ENCODE measurements around the gene BUB1.
"Not testable (repeated sequence)": the region's sequence is repeated elsewhere in the genome, so short reads cannot be mapped to it uniquely, and the experiment has no call there.

Gene BUB1

DNA sequence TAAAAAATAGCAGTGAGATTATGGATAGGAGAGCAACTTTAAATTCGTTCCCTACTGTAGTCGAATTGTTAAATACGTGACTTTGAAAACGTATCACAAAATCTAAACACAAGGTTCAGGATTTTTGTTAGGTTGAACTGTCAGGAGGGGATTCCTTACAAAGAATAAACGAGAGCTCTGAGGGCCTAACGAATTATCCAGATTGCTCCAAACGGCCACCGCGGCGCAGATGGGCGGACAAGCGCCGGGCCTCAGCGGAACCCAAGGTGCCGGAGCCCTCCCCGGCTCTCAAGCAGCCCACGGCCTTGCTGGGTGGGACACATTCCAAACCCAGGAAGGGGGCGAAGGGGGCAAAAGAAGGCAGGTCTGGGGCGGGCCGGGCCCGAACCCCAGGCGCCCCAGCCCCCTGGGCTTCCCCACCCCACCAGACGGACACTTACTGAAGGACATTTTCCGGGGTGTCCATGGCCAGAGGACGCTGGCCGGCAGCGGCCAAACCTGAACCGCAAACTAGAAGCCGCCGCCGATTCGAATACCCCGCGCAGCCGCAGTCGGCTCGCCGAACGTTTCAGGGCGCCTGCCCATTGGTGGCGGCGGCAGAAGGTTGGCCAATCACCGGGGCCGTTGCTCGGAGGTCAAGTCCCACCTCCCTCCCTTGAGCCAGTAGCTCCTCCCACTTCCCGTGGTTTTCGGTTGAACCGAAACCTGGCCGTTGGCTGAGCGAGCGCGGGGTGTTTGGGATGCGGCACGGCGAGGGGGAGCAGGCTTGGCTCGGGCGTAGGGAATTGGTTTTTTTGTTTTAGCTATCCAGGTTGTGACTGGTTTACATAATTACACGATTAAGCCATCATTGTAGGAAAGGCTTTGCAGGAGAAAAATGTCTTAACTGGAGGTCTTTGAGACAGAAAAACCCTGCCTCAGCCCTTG, at the start of gene BUB1:
TSS of gene BUB1 (minus strand) at position 534 of the 927 bp plus-strand sequence. CDS start at position 466, 68 bp downstream.
- in situ Hi-C loops (cut with MboI; ENCODE audit: low sequenced_read_pairs): no loop called here

GRCh38 chr2:110726285-110726684, 48.4 kb upstream of the BUB1 start:
- in situ Hi-C loops (cut with MboI; ENCODE audit: low sequenced_read_pairs): no loop called here

DNA sequence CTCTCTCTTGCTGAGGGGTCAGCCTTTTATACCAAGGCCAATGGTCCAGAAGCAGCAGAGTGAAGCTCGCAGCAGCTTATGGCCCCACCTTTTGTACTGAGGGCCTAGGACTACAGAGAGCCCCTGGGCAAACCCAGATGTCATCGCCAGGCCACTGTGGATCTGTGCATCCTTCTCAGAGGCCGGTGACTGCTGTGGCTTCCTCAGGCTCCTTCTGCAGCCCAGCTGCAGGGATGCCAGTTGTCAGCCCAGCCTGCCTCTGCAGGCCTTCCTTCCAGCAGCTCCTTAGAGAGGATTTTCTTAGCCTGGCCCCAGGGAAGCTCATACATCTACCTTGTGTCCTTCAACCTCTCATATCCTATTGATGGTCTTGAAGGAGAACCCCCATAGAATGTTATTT, 48.0 kb upstream of the BUB1 start:
- in situ Hi-C loops (cut with MboI; ENCODE audit: low sequenced_read_pairs): no loop called here

- in situ Hi-C loops (cut with MboI; ENCODE audit: low sequenced_read_pairs): no loop called here
These were observed 47.5 kb upstream of the BUB1 start for GRCh38 chr2:110725370-110725769.

- in situ Hi-C loops (cut with MboI; ENCODE audit: low sequenced_read_pairs): no loop called here
These were observed 47.0 kb upstream of the BUB1 start for GRCh38 chr2:110724820-110725219.

DNA sequence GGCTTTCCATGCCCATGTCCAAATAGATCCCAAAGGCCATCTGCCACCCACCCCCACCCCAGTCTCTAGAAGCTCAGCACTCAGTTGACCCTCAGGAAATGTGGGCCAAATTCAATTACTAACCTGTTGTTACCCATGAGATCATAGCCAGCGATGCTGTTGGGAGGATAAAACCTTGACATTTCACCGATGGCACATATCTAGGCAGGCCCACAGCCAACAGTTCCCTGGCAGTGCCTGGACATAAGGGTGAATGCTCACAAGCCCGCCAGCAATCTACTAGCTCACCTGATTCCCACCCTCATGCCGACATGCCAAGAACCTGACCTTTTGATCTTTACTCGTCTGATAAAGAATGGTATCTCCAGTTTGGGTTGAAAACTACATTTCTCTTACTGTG, 42.7 kb upstream of the BUB1 start:
- in situ Hi-C loops (cut with MboI; ENCODE audit: low sequenced_read_pairs): no loop called here

DNA sequence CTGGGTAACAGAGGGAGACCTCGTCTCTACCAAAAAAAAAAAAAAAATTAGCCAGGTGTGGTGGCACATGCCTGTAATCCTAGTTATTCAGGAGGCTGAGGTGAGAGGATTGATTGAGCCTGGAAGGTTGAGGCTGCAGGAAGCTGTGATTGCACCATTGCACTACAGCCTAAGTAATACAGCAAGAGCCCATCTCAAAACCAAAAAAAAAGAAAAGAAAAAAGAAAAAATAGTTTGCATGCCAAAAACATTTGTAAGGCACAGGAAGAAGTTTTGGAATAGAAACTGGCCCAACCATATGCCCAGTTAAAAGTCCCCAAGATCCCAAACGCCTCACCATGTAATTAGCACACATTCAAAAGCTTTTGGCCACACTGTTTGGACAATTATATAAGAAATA, 41.1 kb upstream of the BUB1 start:
- in situ Hi-C loops (cut with MboI; ENCODE audit: low sequenced_read_pairs): no loop called here

- in situ Hi-C loops (cut with MboI; ENCODE audit: low sequenced_read_pairs): no loop called here
These were observed 40.5 kb upstream of the BUB1 start for GRCh38 chr2:110718382-110718781.

DNA sequence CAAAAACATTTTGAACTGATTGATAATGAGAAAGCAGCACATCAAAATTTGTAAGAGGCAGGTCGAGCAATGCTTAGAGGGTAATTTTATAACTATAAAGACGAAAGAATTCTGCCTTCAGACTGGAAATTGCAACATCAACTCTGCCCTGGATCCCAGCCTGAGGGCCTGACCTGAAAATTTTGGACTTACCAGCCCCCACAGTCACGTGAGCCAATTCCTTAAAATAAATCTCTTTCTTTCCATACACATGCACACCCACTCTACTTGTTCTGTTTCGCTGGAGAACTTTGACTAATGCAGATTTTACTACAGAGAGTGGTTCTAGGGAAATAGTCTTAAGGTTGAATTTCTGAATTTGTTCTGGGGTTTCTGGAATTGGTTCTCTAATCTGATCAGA, 39.9 kb upstream of the BUB1 start:
- in situ Hi-C loops (cut with MboI; ENCODE audit: low sequenced_read_pairs): no loop called here

- in situ Hi-C loops (cut with MboI; ENCODE audit: low sequenced_read_pairs): no loop called here
These were observed 39.2 kb upstream of the BUB1 start for GRCh38 chr2:110716959-110717645.

GRCh38 chr2:110714452-110715224, 36.8 kb upstream of the BUB1 start:
- in situ Hi-C loops (cut with MboI; ENCODE audit: low sequenced_read_pairs): no loop called here

- in situ Hi-C loops (cut with MboI; ENCODE audit: low sequenced_read_pairs): no loop called here
These were observed 35.9 kb upstream of the BUB1 start for GRCh38 chr2:110713513-110714362.

GRCh38 chr2:110712737-110713136, 34.9 kb upstream of the BUB1 start:
- in situ Hi-C loops (cut with MboI; ENCODE audit: low sequenced_read_pairs): no loop called here

- in situ Hi-C loops (cut with MboI; ENCODE audit: low sequenced_read_pairs): no loop called here
These were observed 30.6 kb upstream of the BUB1 start for GRCh38 chr2:110708455-110708854.

GRCh38 chr2:110707386-110707965, 29.6 kb upstream of the BUB1 start:
- in situ Hi-C loops (cut with MboI; ENCODE audit: low sequenced_read_pairs): no loop called here

DNA sequence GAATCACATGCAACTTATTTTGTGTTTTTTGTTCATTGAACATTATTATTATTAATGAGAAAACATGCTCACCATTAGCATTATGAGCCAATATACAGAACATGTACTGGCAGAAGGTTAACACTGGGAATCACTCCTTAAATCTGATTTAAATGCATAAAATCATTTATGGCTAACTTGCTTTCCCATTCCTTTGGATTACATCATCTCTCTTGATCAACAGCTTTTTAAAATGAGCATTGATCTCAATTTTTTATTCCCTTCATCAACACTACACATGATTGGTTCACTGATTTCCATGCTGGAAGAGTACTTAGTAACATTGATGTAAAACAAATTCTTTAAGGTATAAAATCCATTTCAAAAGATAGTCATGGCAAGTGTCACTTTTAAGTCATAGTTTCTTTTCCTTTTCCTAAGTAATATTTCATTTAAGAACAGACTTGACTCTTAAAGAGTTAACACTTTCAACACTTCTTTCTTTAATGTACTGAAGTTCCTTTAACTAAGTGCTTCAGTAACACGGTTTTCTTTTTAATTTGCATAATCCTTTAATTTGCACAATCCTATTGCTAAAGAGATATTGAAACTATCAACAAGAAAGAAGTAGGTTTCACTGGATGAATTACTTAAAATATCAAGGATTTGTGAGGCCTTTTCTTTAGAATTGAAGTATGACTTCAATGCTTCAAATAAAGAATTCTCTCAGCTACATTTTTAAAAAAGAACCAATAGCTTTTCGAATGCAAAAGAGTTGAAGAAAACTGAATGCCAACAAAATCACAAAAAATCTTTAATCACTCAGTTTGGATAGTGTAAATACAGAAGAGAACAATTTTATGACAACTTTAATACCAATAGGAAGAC, 24.9 kb upstream of the BUB1 start:
- in situ Hi-C loops (cut with MboI; ENCODE audit: low sequenced_read_pairs): no loop called here

DNA sequence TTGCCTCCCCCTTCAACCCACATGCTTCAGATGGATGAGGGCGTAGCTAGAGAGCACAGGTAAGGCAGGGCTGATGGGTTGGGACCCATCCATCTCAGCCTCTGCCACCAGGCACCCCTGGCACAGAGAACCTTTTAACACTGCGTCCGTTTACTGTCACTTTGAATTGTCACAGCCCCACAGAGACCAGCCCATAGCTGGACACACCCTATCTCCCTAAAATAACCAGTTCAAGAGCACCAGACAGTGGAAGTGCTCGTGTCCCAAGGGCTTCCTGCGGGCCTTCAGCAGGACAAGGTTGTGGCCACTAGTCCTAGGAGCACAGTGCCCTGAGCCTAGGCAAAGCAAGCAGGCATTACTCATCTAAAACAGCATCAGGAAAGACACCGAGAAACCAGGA, 20.4 kb upstream of the BUB1 start:
- in situ Hi-C loops (cut with MboI; ENCODE audit: low sequenced_read_pairs): not testable (repeated sequence)

DNA sequence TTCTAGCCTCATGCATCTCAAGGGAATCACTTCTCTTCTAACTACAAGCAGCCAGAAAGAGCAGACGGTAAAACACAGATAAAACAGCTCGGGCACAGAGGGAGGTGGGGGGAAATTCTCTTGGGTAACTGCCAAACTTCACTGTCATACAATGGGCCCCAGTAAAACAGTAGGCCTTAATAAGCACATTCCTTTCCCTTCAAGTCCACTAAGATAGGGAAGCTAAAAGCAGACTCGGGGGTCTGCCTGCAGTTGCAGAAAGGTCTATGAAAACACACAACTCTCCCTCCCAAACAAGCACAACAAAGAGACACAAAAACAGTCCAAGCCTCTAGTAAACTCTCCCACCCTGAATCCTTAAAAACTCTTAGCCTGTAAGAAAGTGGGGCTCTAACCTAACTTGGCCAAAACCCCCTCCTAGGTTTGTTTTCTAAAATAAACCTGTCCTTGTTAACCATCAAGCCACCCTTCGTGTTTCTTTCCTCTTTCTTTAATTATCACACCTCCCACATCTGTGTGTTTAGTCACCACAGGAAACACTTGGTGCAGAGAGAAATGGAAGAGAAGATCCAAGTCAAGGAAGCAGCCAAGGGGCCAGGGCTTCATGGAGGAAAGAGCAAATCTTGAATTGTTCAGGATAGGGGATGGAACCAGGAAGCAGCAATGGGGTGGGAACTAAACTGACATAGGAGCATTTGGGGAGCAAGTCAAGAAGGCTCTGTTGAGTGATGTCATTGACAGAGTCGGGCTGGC, 17.5 kb upstream of the BUB1 start:
- in situ Hi-C loops (cut with MboI; ENCODE audit: low sequenced_read_pairs): not testable (repeated sequence)

Measured in HL-60/S4 (cell line).